PC-3 (cell line): Measurements from ENCODE around the gene MAPK13.

ENCODE experiments used
- EZH2phosphoT487 ChIP-seq: fragments of 300-600 bp; sonication (generic); IDR thresholded peaks from 2 replicates; pipeline ENCODE4 v1.6.1; 2018; ENCODE audit warnings: mild to moderate bottlenecking, antibody characterized with exemption, low read length, borderline replicate concordance
- TF ChIP-seq, protein P1 (sequence below): fragments of 300-600 bp; sonication (generic); conservative IDR thresholded peaks from 2 replicates; pipeline ENCODE4 v1.5.1; 2017; ENCODE audit warnings: antibody characterized with exemption, low read depth, mild to moderate bottlenecking, low read length

- TF ChIP-seq, protein P1, sequence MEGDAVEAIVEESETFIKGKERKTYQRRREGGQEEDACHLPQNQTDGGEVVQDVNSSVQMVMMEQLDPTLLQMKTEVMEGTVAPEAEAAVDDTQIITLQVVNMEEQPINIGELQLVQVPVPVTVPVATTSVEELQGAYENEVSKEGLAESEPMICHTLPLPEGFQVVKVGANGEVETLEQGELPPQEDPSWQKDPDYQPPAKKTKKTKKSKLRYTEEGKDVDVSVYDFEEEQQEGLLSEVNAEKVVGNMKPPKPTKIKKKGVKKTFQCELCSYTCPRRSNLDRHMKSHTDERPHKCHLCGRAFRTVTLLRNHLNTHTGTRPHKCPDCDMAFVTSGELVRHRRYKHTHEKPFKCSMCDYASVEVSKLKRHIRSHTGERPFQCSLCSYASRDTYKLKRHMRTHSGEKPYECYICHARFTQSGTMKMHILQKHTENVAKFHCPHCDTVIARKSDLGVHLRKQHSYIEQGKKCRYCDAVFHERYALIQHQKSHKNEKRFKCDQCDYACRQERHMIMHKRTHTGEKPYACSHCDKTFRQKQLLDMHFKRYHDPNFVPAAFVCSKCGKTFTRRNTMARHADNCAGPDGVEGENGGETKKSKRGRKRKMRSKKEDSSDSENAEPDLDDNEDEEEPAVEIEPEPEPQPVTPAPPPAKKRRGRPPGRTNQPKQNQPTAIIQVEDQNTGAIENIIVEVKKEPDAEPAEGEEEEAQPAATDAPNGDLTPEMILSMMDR = peak; percentile 68
- TF ChIP-seq EZH2phosphoT487 = no peak
These were observed 6.8 kb upstream of the MAPK13 start for GRCh38 chr6:36123270-36124139.
